ENCODE data around the gene RAB9A. TPM values are rescaled to one million over a fixed set of nuclear protein-coding genes. Genes with fewer than 3 reads are reported as not detected.

RAB9A gene
- total and polyA plus RNA-seq, 9 of the 15 experiments (the other 6 are each of a cell fraction or from before 2014, with no cell fraction given): 13.5 to 20.8 (median 17.7) TPM

DNA sequence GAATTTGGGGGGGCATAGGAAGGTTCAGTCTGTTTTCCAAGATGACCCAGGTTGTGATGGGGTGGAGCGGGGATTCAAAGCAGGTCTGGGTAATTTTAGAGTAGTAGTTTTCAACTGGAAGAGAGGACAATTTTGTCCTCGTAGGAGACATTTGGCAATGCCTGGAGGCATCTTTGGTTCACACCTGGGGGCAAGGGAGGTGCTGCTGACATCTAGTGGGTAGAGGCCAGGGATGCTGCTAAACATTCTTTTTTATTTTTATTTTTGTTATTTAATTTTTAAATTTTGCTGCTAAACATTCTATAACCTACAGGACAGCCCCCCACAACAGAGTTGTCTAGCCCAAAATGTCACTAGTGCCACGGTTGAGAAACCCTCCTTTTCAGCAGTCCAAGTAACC lies 1.9 kb downstream of the RAB9A start:
- H3K9me1 ChIP-seq (ENCODE audit: control insufficient read depth, insufficient read depth, low read length): no peaks in the 10 kb centered on the region
- H3K27ac ChIP-seq (ENCODE audit: extremely low read depth, low read depth, low read length): peak overlapping the region; percentile 23; the same call in 1 of the 3 replicates
- BruUV-seq (replicated peaks): no TSS peak
- ChIA-PET POLR2A (interaction anchor here (0.5 kb wide), 1 partner anchor 45 kb away, joined by 3 read pairs; no protein-coding TSS in a partner anchor), CTCF (ENCODE audit: low intra/inter-chr PET ratio) (no interaction called here)
- peak overlapping the region; percentile 89 for H3K4me2 ChIP-seq (ENCODE audit: insufficient read depth, low read length)
- TF ChIP-seq, protein P1, sequence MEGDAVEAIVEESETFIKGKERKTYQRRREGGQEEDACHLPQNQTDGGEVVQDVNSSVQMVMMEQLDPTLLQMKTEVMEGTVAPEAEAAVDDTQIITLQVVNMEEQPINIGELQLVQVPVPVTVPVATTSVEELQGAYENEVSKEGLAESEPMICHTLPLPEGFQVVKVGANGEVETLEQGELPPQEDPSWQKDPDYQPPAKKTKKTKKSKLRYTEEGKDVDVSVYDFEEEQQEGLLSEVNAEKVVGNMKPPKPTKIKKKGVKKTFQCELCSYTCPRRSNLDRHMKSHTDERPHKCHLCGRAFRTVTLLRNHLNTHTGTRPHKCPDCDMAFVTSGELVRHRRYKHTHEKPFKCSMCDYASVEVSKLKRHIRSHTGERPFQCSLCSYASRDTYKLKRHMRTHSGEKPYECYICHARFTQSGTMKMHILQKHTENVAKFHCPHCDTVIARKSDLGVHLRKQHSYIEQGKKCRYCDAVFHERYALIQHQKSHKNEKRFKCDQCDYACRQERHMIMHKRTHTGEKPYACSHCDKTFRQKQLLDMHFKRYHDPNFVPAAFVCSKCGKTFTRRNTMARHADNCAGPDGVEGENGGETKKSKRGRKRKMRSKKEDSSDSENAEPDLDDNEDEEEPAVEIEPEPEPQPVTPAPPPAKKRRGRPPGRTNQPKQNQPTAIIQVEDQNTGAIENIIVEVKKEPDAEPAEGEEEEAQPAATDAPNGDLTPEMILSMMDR (IDR thresholded peaks at IDR 0.05 in 2 of 3, conservative IDR thresholded peaks at IDR 0.05 in 1 of 3; ENCODE audit: insufficient read depth in 2 of 3, low read depth in 1 of 3, low read length in 3 of 3): peak in 2 of 3 experiments; percentile 3 to 29; a peak in 1 of 6 replicates
- no peak for TF ChIP-seq KLF6 (CRISPR knock-in tag; IDR thresholded peaks at IDR 0.05; ENCODE audit: borderline replicate concordance)
- in situ Hi-C loops (cut with MboI) (no loop called here), intact Hi-C loops (cut with micrococcal nuclease) (loop anchor here (2.0 kb wide), 1 partner anchor 32 kb away; no protein-coding TSS in a partner anchor)
- H4K20me1 ChIP-seq (replicated peaks; ENCODE audit: control insufficient read depth, insufficient read depth, low read length): peaks cover 17% of the 10 kb centered on the region; the same call in 1 of the 2 replicates
- WGBS (ENCODE audit: insufficient coverage, low coverage, missing lambda C conversion rate): 36% methylated on average over 3 of the region's 3 CpGs
- H3K36me3 ChIP-seq (ENCODE audit: control insufficient read depth, insufficient read depth, low read length): peaks cover 9% of the 10 kb centered on the region; the same call in 1 of the 3 replicates
- ATAC-seq (no peak), DNase-seq (ENCODE audit: extremely low read depth in 1 of 4, low spot score in 3 of 4) (no peak), FAIRE-seq (no peak)
- 0 out of 4 replicates have a peak overlapping the region, but pooled peaks of 1 of the 2 experiments have one; percentile 92 for H3K9ac ChIP-seq (ENCODE audit: insufficient read depth in 1 of 2, low read depth in 2 of 2, low read length in 2 of 2)
- H3K9me3 ChIP-seq (replicated peaks; ENCODE audit: control insufficient read depth, insufficient read depth, low read depth, low read length): no peaks in the 10 kb centered on the region
- peaks cover 67% of the 10 kb centered on the region for H3K79me2 ChIP-seq (ENCODE audit: control insufficient read depth, insufficient read depth, low read length)
- no peaks in the 10 kb centered on the region for H3K27me3 ChIP-seq (ENCODE audit: control insufficient read depth in 2 of 2, insufficient read depth in 2 of 2, low read length in 2 of 2)
- no peak overlapping the region for H2AFZ ChIP-seq (ENCODE audit: low read depth, low read length)
- peak overlapping the region; percentile 95; the same call in 1 of the 2 replicates for H3K4me3 ChIP-seq
- H3K4me1 ChIP-seq (replicated peaks in 1 of 2; ENCODE audit: control insufficient read depth in 2 of 2, insufficient read depth in 2 of 2, low read length in 2 of 2): peaks cover 6 to 31% of the 10 kb centered on the region in 2 experiments; a peak in 3 of 5 replicates
